BJ (cell line): ENCODE measurements around the gene DNAH1. TPM values are rescaled to one million over a fixed set of nuclear protein-coding genes. Genes with fewer than 3 reads are reported as not detected.

Experiments
- CTCF ChIA-PET: fragments of 350-600 bp; formaldehyde crosslinking; extraction: SDS; loops from one replicate; lab custom pipeline; 2021; ENCODE audit warnings: antibody characterized with exemption, inconsistent platforms; lab: Yijun Ruan, JAX
- POLR2A ChIA-PET: fragments of 300-600 bp; sonication (Branson Sonifier 250); formaldehyde crosslinking; extraction: SDS; loops from one replicate; lab custom pipeline; 2021; ENCODE audit warnings: antibody characterized with exemption; lab: Charles Lee
- DNase-seq: peaks from one replicate; pipeline ENCODE4 v3.0.0-alpha.2; 2011; ENCODE audit warnings: low read depth
- H3K27me3 ChIP-seq: 2 replicates; pipeline ENCODE4 v1.6.0; 2011; ENCODE audit warnings: low read length; ENCODE audit not compliant: control insufficient read depth, insufficient read depth
- H3K36me3 ChIP-seq: 2 replicates; pipeline ENCODE4 v1.5.1; 2011; ENCODE audit warnings: low read length; ENCODE audit not compliant: control insufficient read depth, insufficient read depth
- H3K4me3 ChIP-seq: 2 replicates; pipeline ENCODE4 v1.5.1; 2011; ENCODE audit warnings: low read depth, mild to moderate bottlenecking, control low read depth, low read length
- polyA plus RNA-seq: library from polyadenylated mRNA; depleted of rRNA; stranded (reverse); fragments of >200 nt; gene quantifications from 2 replicates; pipeline ENCODE4 v1.2.3, GENCODE V29; 2011
- TF ChIP-seq, protein P1 (sequence below): IDR thresholded peaks from 2 replicates; pipeline ENCODE4 v1.5.1; 2011; ENCODE audit warnings: low read depth, mild to moderate bottlenecking, control low read depth, inconsistent platforms, low read length, moderate library complexity; ENCODE audit not compliant: insufficient read depth

Gene DNAH1
- polyA plus RNA-seq, 1 experiment, result 4.8 TPM

DNA sequence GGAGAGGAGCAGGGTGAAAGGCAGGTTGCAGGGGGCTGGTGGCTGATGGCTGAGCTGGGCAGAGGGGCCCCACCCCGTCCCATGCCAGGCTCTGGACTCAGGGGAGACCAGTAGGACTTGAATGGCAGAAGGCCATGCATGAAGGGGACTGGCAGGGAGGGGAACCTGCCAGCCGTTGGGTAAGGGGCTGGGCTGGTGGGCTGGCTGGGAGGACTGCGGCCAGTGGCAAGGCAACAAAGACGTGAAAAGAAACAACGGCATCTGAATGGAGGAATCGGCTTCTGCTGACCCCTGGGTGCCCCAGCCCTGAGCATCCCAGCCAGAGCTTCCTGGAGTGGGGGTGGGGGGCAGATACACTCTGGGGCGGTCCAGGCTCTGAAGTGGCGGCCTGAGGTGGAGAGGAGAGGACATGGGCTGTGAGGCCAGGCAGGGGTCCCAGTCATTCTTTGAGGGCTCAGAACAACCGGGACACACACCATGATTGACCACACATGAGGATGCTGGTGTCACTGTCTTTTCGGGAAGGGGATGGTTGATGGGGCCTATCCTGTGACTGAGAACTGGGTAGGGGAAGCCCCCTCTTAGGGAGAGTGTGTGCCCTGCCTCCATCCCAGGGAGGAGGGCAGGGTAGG lies 16.8 kb upstream of the DNAH1 start:
- CTCF ChIA-PET, result interaction anchor here (0.7 to 4.1 kb wide), 3 partner anchors 10 to 298 kb away, joined by 3 to 23 read pairs (median 11); partner anchors contain the start of gene GLYCTK
- no peak overlapping the region for H3K4me3 ChIP-seq

GRCh38 chr3:52299879-52300611 lies 16.1 kb upstream of the DNAH1 start:
- H3K4me3 ChIP-seq, result no peak overlapping the region
- POLR2A ChIA-PET, result no interaction called here
- CTCF ChIA-PET, result interaction anchor here (0.6 to 4.1 kb wide), 5 partner anchors 11 to 773 kb away, joined by 3 to 23 read pairs (median 5); partner anchors contain the start of gene GLYCTK
- no peaks in the 10 kb centered on the region for H3K36me3 ChIP-seq
- TF ChIP-seq, protein P1, sequence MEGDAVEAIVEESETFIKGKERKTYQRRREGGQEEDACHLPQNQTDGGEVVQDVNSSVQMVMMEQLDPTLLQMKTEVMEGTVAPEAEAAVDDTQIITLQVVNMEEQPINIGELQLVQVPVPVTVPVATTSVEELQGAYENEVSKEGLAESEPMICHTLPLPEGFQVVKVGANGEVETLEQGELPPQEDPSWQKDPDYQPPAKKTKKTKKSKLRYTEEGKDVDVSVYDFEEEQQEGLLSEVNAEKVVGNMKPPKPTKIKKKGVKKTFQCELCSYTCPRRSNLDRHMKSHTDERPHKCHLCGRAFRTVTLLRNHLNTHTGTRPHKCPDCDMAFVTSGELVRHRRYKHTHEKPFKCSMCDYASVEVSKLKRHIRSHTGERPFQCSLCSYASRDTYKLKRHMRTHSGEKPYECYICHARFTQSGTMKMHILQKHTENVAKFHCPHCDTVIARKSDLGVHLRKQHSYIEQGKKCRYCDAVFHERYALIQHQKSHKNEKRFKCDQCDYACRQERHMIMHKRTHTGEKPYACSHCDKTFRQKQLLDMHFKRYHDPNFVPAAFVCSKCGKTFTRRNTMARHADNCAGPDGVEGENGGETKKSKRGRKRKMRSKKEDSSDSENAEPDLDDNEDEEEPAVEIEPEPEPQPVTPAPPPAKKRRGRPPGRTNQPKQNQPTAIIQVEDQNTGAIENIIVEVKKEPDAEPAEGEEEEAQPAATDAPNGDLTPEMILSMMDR, result peak; percentile 41
- no peak for DNase-seq
- H3K27me3 ChIP-seq, result no peaks in the 10 kb centered on the region

More for the DNA sequence above, 16.8 kb upstream of the DNAH1 start:
- no peaks in the 10 kb centered on the region for H3K27me3 ChIP-seq
- POLR2A ChIA-PET, result no interaction called here
- TF ChIP-seq, protein P1, result no peak
- peaks cover 1% of the 10 kb centered on the region; the same call in 1 of the 2 replicates for H3K36me3 ChIP-seq
- no peak for DNase-seq

DNA sequence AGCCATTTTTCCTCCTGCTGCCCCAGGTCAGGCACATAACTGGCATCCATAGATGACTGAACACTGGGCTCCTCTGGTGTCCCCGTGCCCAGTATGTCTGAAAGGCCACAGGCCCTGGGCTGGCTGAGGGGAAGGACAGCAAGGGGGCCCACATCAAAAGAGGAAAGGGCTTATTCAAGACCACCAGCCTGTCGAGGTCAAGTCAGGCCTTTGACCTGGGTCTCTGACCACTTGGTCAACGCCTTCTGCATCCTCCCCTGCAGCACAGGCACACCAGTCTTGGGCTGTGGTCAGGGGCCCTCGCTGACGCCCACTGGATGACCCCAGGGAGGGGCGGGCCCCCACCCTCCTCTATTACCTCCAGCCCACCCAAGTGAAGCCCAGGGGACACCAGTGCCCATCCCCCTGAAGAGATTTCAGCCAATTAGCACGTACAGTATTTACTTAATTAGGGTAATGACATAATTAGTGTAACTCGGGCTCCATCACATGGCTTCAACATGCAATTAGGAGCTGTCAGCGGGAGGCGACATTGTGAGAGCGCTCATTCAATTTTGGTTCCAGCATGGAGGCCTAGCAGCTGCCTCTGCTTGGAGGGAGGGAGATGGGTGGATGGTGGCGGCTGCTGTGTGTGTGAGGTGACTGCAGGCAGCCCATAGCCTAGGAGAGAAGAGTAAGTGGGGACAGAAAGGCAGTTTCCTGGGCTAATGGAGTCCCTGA lies 13.5 kb upstream of the DNAH1 start:
- no peaks in the 10 kb centered on the region for H3K36me3 ChIP-seq
- no peaks in the 10 kb centered on the region for H3K27me3 ChIP-seq
- no peak overlapping the region for H3K4me3 ChIP-seq
- CTCF ChIA-PET, result no interaction called here
- POLR2A ChIA-PET, result no interaction called here
- TF ChIP-seq, protein P1, result no peak
- DNase-seq, result no peak

DNA sequence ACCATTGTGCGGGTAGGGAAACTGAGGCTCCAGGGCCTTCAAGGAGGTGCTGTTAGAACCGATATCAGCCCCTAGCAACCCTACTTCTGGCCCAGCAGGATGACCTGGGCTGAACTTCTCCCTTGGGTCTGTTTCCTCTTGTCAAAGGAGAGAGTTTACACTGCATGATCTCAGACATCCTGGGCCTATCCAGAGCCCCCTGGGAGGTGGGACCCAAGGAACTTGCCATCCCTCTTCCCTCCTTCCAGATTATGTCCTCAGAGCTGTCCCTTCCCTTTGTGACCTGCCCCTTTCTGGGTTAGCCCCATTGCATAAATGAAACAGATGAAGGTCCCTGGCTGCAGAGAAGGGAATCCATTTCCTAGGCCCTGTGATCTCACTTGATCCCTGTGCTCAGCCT lies 12.3 kb upstream of the DNAH1 start:
- TF ChIP-seq, protein P1, result no peak
- ChIA-PET CTCF (no interaction called here), POLR2A (no interaction called here)
- DNase-seq, result no peak
- no peaks in the 10 kb centered on the region for H3K36me3 ChIP-seq
- no peaks in the 10 kb centered on the region for H3K27me3 ChIP-seq
- no peak overlapping the region for H3K4me3 ChIP-seq

DNA sequence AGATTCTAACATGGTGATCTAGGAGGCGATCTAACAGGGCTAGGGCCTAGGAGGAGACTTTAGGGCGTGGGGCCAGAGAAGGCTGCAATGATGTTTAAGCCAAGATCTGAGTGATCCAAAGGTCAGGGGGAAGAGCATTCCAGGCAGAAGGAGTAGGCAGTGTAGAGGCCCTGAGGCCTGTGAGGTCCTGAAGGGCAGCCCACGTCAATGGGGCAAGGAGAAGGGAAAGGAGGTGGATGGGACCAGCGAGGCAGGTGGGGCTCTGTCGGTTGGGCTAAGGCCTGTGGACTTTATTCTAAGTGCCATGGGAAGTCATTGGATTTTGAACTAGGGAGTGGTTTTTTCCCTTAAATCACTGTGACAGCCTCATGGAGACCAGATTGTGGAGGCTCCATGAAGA lies 10.2 kb upstream of the DNAH1 start:
- ChIA-PET CTCF (no interaction called here), POLR2A (no interaction called here)
- Histone ChIP-seq H3K27me3 (no peaks in the 10 kb centered on the region), H3K4me3 (no peak overlapping the region), H3K36me3 (no peaks in the 10 kb centered on the region)
- TF ChIP-seq, protein P1, result no peak
- no peak for DNase-seq
